Activated CD4-positive, alpha-beta memory T cell treated with anti-CD3 and anti-CD28 coated beads for 36 hours (primary cell): ENCODE data around the gene DLGAP1. TPM values are rescaled to one million over a fixed set of nuclear protein-coding genes. Genes with fewer than 3 reads are reported as not detected.
"Not testable (repeated sequence)": the region's sequence is repeated elsewhere in the genome, so short reads cannot be mapped to it uniquely, and the experiment has no call there.

ENCODE experiments used
- CTCF ChIA-PET: fragments of 350-600 bp; sonication (Branson Sonifier 250); formaldehyde crosslinking; loops from one replicate; lab custom pipeline; 2021; ENCODE audit warnings: antibody characterized with exemption, inconsistent platforms; lab: Charles Lee
- POLR2A ChIA-PET: fragments of 350-600 bp; sonication (Branson Sonifier 250); formaldehyde crosslinking; loops from one replicate; lab custom pipeline; 2021; ENCODE audit warnings: antibody characterized with exemption; lab: Charles Lee
- DNase-seq: peaks from one replicate; pipeline ENCODE4 v3.0.0-alpha.2; 2020
- H3K27ac Mint-ChIP-seq: one replicate; pipeline ENCODE4 v1.8.0; 2021; ENCODE audit warnings: mixed read lengths
- H3K27me3 Mint-ChIP-seq: one replicate; pipeline ENCODE4 v1.8.0; 2021; ENCODE audit warnings: mixed read lengths
- H3K36me3 Mint-ChIP-seq: one replicate; pipeline ENCODE4 v1.8.0; 2021; ENCODE audit warnings: mixed read lengths
- H3K4me1 Mint-ChIP-seq: one replicate; pipeline ENCODE4 v1.8.0; 2021; ENCODE audit warnings: low read depth, mixed read lengths
- H3K4me3 Mint-ChIP-seq: one replicate; pipeline ENCODE4 v1.8.0; 2021; ENCODE audit warnings: mild to moderate bottlenecking, mixed read lengths
- H3K9me3 Mint-ChIP-seq: one replicate; pipeline ENCODE4 v1.8.0; 2021; ENCODE audit warnings: mixed read lengths
- intact Hi-C: fragments of 100-400 bp; cut with micrococcal nuclease; formaldehyde crosslinking; loops from one replicate; pipeline ENCODE4 v1.15.1; 2023
- total RNA-seq, 2 experiments: library from RNA; stranded (reverse); gene quantifications; one replicate each; pipeline ENCODE4 v1.2.3, GENCODE V29; 2021

DLGAP1 gene
- total RNA-seq, 2 experiments from 2014 or later, result 0.45 to 1.0 TPM

DNA sequence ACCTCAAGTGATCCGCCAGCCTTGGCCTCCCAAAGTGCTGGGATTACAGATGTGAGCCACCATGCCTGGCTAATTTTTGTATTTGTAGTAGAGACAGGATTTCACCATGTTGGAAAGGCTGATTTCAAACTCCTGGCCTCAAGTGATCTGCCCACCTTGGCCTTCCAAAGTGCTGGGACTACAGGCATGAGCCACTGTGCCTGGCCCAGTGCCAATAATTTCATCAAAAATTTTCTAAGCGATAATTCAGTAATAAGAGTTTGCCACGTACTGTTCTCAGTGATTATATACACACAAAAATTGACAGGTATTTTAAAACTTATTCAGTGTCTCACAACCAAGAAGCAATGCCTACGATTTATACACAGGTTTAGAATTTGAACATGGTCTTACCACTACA, 143.2 kb downstream of the DLGAP1 start:
- POLR2A ChIA-PET, DNase-seq, H3K4me3 Mint-ChIP-seq, intact Hi-C loops, H3K36me3 Mint-ChIP-seq, H3K9me3 Mint-ChIP-seq, H3K27ac Mint-ChIP-seq, H3K27me3 Mint-ChIP-seq, H3K4me1 Mint-ChIP-seq, CTCF ChIA-PET: not testable (repeated sequence)

DNA sequence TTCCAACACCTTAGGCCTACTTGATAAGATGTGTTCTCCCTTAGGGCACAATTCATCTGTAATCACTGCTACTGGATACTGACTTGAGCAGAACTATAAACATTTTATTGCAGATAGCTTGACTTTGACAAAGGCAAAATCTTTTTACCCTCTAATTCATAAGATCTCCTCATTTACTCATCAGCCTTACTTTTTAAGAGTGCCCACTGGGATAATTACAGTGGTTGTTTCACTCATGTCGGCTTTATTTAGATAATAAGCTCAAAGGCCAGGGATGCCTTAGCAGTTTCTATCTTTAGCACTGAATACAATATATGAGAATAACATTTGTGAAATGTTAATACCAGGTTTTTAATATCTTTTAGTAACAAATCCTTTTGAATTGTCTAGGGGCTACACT, 144.0 kb downstream of the DLGAP1 start:
- H3K4me1 Mint-ChIP-seq, result no peaks in the 10 kb centered on the region
- intact Hi-C loops, result no loop called here
- H3K27me3 Mint-ChIP-seq, result no peaks in the 10 kb centered on the region
- H3K36me3 Mint-ChIP-seq, result no peaks in the 10 kb centered on the region
- no peak for DNase-seq
- peaks cover 4% of the 10 kb centered on the region for H3K9me3 Mint-ChIP-seq
- POLR2A ChIA-PET, result no interaction called here
- no peak overlapping the region for H3K27ac Mint-ChIP-seq
- CTCF ChIA-PET, result no interaction called here
- no peak overlapping the region for H3K4me3 Mint-ChIP-seq

DNA sequence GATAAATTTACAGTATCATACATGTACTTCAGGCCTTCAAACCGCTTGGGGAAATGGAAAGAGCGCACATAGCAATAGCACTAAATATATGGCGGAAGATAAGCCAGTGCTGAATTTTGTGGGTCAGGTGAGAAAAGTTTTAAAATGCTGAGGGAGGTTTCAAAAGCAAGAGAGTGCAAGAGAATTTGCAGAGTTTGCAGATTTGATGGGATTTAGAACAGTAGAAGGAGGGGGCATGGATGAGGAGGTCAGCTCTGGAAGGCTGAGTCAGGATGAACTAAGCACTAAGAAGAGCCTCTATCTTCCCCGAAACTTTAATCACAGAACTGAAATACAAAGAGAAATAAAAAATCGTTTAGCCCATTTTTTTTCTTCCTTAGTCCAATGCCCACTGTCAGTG, 145.9 kb downstream of the DLGAP1 start:
- Mint-ChIP-seq H3K4me1 (no peaks in the 10 kb centered on the region), H3K27ac (no peak overlapping the region), H3K27me3 (no peaks in the 10 kb centered on the region), H3K36me3 (no peaks in the 10 kb centered on the region), H3K4me3 (no peak overlapping the region), H3K9me3 (peaks cover 4% of the 10 kb centered on the region)
- intact Hi-C loops, result no loop called here
- ChIA-PET CTCF (no interaction called here), POLR2A (no interaction called here)
- DNase-seq, result no peak

DNA sequence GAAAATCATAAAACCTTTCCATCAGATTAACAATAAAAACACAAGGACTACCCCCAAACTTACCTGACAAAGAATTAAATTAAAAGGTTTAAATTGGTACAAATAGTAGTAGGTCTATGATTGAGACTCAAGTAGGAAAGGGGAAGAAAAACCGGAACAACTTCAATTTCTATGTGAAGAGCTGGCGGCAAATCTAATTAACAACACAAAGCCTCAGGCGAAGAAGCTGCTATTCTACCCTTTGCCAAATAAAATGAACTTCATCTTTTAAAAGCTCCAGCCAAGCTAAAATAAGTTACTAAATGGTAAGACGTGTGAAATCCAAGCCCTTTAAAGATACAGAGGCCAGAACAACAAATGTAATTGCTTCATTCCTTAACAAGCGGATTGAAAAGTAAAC, 146.5 kb downstream of the DLGAP1 start:
- intact Hi-C loops, result no loop called here
- no peak for DNase-seq
- no peak overlapping the region for H3K27ac Mint-ChIP-seq
- ChIA-PET CTCF (no interaction called here), POLR2A (no interaction called here)
- peaks cover 4% of the 10 kb centered on the region for H3K9me3 Mint-ChIP-seq
- H3K36me3 Mint-ChIP-seq, result no peaks in the 10 kb centered on the region
- no peaks in the 10 kb centered on the region for H3K27me3 Mint-ChIP-seq
- H3K4me1 Mint-ChIP-seq, result no peaks in the 10 kb centered on the region
- no peak overlapping the region for H3K4me3 Mint-ChIP-seq

DNA sequence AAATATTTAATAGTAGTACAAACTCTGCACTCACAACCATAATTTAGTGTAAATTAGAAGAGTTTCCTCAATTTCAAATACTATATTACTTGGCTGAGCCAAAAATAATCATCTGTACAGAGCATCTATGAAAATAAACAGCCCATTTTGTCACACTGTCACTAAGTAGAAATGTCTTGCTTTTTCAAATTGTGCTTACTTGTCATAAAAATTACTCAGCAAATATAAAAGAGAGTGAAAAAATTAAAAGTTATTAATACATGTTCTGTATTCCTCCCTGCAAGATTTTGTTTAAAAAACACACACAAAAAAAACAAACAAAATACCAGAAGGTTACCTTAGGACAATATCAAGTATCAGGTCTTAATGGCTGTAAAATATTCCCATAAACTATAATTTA, 155.7 kb downstream of the DLGAP1 start:
- Mint-ChIP-seq H3K9me3 (peaks cover 11% of the 10 kb centered on the region), H3K27me3 (no peaks in the 10 kb centered on the region), H3K27ac (no peak overlapping the region), H3K4me1 (no peaks in the 10 kb centered on the region), H3K36me3 (no peaks in the 10 kb centered on the region), H3K4me3 (no peak overlapping the region)
- intact Hi-C loops, result no loop called here
- ChIA-PET POLR2A (no interaction called here), CTCF (no interaction called here)
- no peak for DNase-seq

DNA sequence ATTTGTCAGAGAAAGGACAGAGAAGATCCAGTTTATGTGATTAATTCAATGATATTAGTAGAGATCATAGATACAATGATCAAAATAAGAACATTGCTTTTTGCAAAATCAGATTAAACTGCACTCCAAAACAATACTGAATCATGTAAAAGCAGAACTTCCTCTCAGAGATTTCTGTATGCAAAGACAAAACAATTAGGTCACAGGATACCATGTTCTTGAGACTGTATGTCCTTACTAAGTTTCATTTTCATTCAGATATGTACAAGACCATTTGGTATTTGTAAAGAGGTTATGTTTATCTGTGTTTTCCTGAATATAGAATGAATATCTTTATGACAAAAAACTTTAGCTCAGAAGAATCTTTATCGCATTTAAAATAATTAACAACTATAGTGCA, 161.8 kb downstream of the DLGAP1 start:
- H3K4me1 Mint-ChIP-seq, result no peaks in the 10 kb centered on the region
- no peaks in the 10 kb centered on the region for H3K27me3 Mint-ChIP-seq

DNA sequence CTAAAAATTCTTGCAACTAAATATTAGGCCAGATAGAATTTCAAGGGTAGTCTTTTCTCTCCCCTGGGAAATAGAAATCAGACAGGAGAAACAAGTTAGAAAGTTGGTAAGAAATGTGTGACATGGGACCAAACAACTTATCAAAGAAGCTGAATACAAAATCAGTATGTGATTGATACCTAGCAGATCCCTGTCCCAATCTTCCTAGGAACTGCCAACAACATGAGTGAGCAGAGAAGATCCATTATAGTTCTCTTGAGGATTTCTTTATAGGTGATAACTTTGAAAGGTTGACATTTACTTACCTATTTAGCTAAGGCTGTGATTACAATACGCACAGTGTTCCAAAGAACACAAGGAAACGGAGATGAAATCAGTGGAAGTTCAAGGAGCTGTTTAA, 162.4 kb downstream of the DLGAP1 start:
- ChIA-PET POLR2A (no interaction called here), CTCF (no interaction called here)
- H3K27ac Mint-ChIP-seq, result no peak overlapping the region
- H3K9me3 Mint-ChIP-seq, result peaks cover 6% of the 10 kb centered on the region
- no peaks in the 10 kb centered on the region for H3K27me3 Mint-ChIP-seq
- no peak overlapping the region for H3K4me3 Mint-ChIP-seq
- intact Hi-C loops, result no loop called here
- no peaks in the 10 kb centered on the region for H3K4me1 Mint-ChIP-seq
- no peaks in the 10 kb centered on the region for H3K36me3 Mint-ChIP-seq
- no peak for DNase-seq

More for the DNA sequence above, 161.8 kb downstream of the DLGAP1 start:
- intact Hi-C loops, result no loop called here
- CTCF ChIA-PET, result no interaction called here
- no peaks in the 10 kb centered on the region for H3K36me3 Mint-ChIP-seq
- DNase-seq, result no peak
- peaks cover 13% of the 10 kb centered on the region for H3K9me3 Mint-ChIP-seq
- POLR2A ChIA-PET, result no interaction called here
- H3K27ac Mint-ChIP-seq, result no peak overlapping the region
- no peak overlapping the region for H3K4me3 Mint-ChIP-seq

DNA sequence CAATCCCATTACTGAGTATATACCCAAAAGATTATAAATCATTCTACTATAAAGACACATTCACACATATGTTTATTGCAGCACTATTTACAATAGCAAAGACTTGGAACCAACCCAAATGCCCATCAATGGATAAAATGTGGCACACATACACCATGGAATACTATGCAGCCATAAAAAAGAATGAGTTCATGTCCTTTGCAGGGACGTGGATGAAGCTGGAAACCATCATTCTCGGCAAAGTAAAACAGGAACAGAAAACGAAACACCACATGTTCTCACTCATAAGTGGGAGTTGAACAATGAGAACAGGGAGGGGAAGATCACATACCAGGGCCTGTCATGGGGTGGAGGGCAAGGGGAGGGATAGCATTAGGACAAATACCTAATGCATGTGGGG, 167.8 kb downstream of the DLGAP1 start:
- H3K4me3 Mint-ChIP-seq, DNase-seq, H3K27me3 Mint-ChIP-seq, intact Hi-C loops, H3K27ac Mint-ChIP-seq, POLR2A ChIA-PET, H3K4me1 Mint-ChIP-seq, H3K36me3 Mint-ChIP-seq: not testable (repeated sequence)
- H3K9me3 Mint-ChIP-seq, result peaks cover 11% of the 10 kb centered on the region
- CTCF ChIA-PET, result interaction anchor here (1.1 kb wide), 1 partner anchor 181 kb away, joined by 3 read pairs; no protein-coding TSS in a partner anchor

DNA sequence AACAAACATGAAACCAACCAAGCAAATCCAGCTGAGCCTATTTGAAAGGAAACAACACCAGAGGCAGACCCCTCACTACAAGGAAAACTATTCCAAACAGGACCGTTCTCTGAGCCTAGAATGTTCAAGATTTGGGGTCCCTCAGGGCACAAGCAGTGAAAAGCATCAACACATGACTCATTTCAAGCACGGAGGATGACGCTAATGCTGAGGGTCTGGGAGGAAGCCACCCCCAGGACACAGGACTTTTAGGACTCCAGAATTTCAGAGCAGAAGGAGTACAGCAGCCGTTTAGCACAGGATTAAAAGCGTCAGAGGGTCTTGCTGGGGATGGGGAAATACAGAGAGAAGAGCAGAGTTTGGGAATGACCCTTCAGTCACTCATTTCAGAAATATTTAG, 168.9 kb downstream of the DLGAP1 start:
- POLR2A ChIA-PET, result no interaction called here
- no peak overlapping the region for H3K4me3 Mint-ChIP-seq
- CTCF ChIA-PET, result no interaction called here
- intact Hi-C loops, result no loop called here
- H3K9me3 Mint-ChIP-seq, result peaks cover 11% of the 10 kb centered on the region
- no peak overlapping the region for H3K27ac Mint-ChIP-seq
- no peak for DNase-seq
- H3K36me3 Mint-ChIP-seq, result no peaks in the 10 kb centered on the region
- H3K4me1 Mint-ChIP-seq, result no peaks in the 10 kb centered on the region
- no peaks in the 10 kb centered on the region for H3K27me3 Mint-ChIP-seq

DNA sequence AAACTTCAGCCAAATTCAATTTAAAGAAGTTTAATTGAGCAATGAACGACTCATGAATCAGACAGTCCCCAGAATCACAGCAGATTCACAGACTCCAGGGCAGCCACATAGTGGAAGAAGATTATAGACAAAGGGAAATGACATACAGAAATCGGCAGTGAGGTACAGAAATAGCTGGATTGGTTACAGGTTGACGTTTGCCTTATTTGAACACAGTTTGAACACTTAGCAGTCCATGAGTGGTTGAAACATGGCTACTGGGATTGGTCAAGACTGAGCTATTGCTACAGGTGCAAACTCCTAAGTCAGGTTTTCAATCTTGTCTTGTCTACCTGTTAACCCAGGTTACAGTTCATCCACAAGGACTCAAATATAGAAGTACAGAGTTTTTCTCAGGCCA, 169.6 kb downstream of the DLGAP1 start:
- ChIA-PET POLR2A (no interaction called here), CTCF (no interaction called here)

DNA sequence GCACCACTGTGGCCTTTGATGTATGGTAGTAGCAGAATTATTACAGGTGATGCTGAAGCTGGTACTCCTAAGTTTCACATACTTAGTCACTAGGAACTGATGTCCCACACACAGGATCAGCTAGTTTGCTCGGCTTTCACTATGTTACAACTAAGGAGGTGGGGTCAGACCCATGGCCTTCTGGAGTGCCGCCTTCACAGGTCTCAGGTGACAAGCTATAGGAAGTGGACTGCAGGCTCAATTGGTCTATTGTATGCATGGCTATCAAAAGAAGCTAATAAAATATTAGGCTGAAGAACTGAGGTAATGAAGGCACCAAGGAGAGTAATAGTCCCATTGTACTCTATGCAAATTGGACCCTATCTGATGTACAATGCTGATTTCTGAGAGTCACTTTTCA, 170.6 kb downstream of the DLGAP1 start:
- CTCF ChIA-PET, result no interaction called here
- no peak for DNase-seq
- Mint-ChIP-seq H3K9me3 (peaks cover 11% of the 10 kb centered on the region), H3K27me3 (no peaks in the 10 kb centered on the region), H3K27ac (no peak overlapping the region), H3K36me3 (no peaks in the 10 kb centered on the region), H3K4me3 (no peak overlapping the region), H3K4me1 (no peaks in the 10 kb centered on the region)
- intact Hi-C loops, result no loop called here
- POLR2A ChIA-PET, result no interaction called here

More for the DNA sequence above, 169.6 kb downstream of the DLGAP1 start:
- no peak overlapping the region for H3K27ac Mint-ChIP-seq
- intact Hi-C loops, result no loop called here
- H3K4me3 Mint-ChIP-seq, result no peak overlapping the region
- H3K4me1 Mint-ChIP-seq, result no peaks in the 10 kb centered on the region
- peaks cover 11% of the 10 kb centered on the region for H3K9me3 Mint-ChIP-seq
- H3K27me3 Mint-ChIP-seq, result no peaks in the 10 kb centered on the region
- DNase-seq, result no peak
- no peaks in the 10 kb centered on the region for H3K36me3 Mint-ChIP-seq

DNA sequence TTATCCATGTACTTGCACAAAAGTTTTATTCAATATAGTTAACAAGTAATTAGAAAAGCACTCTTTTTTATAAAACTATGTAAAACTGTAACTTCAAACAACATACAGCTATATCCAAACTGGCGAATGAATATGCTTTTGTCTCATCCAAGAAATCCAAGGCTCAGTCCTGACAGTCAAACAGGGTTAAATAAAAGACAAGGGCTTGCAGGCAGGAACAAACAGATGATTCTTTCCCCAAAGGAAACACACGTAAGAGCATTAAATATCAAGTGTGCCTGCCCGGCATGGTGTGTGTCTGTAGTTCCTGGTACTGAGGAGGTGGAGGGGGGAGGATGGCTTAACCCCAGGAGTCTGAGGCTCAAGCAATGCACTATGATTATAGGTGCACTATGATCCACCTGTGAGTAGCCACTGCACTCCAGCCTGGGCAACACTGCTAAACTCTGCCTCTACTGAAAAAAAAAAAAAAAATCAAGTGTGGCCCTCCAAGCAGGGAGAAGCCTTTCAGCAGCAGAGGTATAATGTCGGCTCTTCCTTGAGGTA, 171.3 kb downstream of the DLGAP1 start:
- H3K4me1 Mint-ChIP-seq, result no peaks in the 10 kb centered on the region
- intact Hi-C loops, result no loop called here
- no peak overlapping the region for H3K4me3 Mint-ChIP-seq
- no peaks in the 10 kb centered on the region for H3K27me3 Mint-ChIP-seq
- ChIA-PET CTCF (no interaction called here), POLR2A (no interaction called here)
- H3K27ac Mint-ChIP-seq, result no peak overlapping the region
- no peak for DNase-seq
- H3K9me3 Mint-ChIP-seq, result peaks cover 10% of the 10 kb centered on the region
- no peaks in the 10 kb centered on the region for H3K36me3 Mint-ChIP-seq

DNA sequence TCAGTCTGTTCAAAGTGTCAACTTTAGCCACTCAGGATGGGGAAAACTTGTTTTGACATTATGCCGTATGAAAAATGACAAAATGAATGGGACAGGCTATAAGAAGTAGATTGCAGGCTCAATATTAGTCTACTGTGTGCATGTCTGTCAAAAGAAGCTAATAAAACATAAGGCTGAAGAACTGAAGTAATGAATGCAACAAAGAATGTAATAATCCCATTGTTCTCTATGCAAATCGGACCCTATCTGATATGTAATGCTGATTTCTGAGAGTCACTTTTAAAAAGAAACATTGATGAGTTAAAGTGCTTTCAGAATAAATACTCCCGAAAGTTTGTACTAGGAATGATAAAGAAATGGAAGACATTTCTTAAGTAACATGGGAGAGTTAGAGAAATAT, 172.2 kb downstream of the DLGAP1 start:
- no peak for DNase-seq
- intact Hi-C loops, result no loop called here
- Mint-ChIP-seq H3K36me3 (no peaks in the 10 kb centered on the region), H3K4me3 (no peak overlapping the region), H3K27me3 (no peaks in the 10 kb centered on the region), H3K4me1 (no peaks in the 10 kb centered on the region), H3K9me3 (peaks cover 9% of the 10 kb centered on the region), H3K27ac (no peak overlapping the region)
- POLR2A ChIA-PET, result no interaction called here
- CTCF ChIA-PET, result no interaction called here
